OCI-LY1 (cell line): Measurements from ENCODE around the gene EDN2.

Source experiments
- H2AFZ ChIP-seq: fragments of 200-600 bp; sonication (generic), shearing (Covaris generic); 2 replicates; pipeline ENCODE4 v1.6.0; 2014; ENCODE audit warnings: antibody characterized with exemption, mild to moderate bottlenecking, low read length
- H3F3A ChIP-seq: fragments of 200-600 bp; sonication (generic), shearing (Covaris generic); 2 replicates; pipeline ENCODE4 v1.6.0; 2014; ENCODE audit warnings: mild to moderate bottlenecking, antibody characterized with exemption, low read length, moderate library complexity; ENCODE audit not compliant: insufficient read depth
- H3K27ac ChIP-seq: fragments of 200-600 bp; sonication (generic); 2 replicates; pipeline ENCODE4 v1.5.1; 2014; ENCODE audit warnings: low read length, mixed run types, mild to moderate bottlenecking, low read depth; ENCODE audit not compliant: poor library complexity, severe bottlenecking
- H3K27me3 ChIP-seq: fragments of 200-600 bp; sonication (generic); 2 replicates; pipeline ENCODE4 v1.6.0; 2014; ENCODE audit warnings: antibody characterized with exemption, mild to moderate bottlenecking, low read length, moderate library complexity; ENCODE audit not compliant: insufficient read depth
- H3K36me3 ChIP-seq: fragments of 200-600 bp; sonication (generic); 2 replicates; pipeline ENCODE4 v1.6.1; 2014; ENCODE audit warnings: mild to moderate bottlenecking, antibody characterized with exemption, low read length, moderate library complexity, mixed read lengths; ENCODE audit not compliant: insufficient read depth
- H3K4me1 ChIP-seq: fragments of 200-600 bp; sonication (generic); 2 replicates; pipeline ENCODE4 v1.5.1; 2014; ENCODE audit warnings: mild to moderate bottlenecking, low read length, moderate library complexity; ENCODE audit not compliant: insufficient read depth, severe bottlenecking
- H3K4me2 ChIP-seq: fragments of 200-600 bp; sonication (generic), shearing (Covaris generic); 2 replicates; pipeline ENCODE4 v1.6.1; 2014; ENCODE audit warnings: low read length
- H3K4me3 ChIP-seq: fragments of 200-600 bp; sonication (generic); 2 replicates; pipeline ENCODE4 v1.5.1; 2014; ENCODE audit warnings: low read length, low read depth, mild to moderate bottlenecking, mixed read lengths; ENCODE audit not compliant: poor library complexity, severe bottlenecking
- H3K79me2 ChIP-seq: fragments of 200-600 bp; shearing (Covaris generic); 2 replicates; pipeline ENCODE4 v1.6.1; 2016; ENCODE audit warnings: mixed run types, low read length, mixed read lengths; ENCODE audit not compliant: insufficient read depth
- H3K9ac ChIP-seq: fragments of 200-600 bp; sonication (generic), shearing (Covaris generic); 2 replicates; pipeline ENCODE4 v1.6.1; 2014; ENCODE audit warnings: mild to moderate bottlenecking, low read length, mixed read lengths
- H3K9me2 ChIP-seq: fragments of 200-600 bp; sonication (generic), shearing (Covaris generic); 2 replicates; pipeline ENCODE4 v1.6.1; 2014; ENCODE audit warnings: low read depth, mild to moderate bottlenecking, low read length, mixed read lengths
- H3K9me3 ChIP-seq: fragments of 200-600 bp; shearing (Covaris generic); 2 replicates; pipeline ENCODE4 v1.6.1; 2014; ENCODE audit warnings: low read length, mixed read lengths
- H4K20me1 ChIP-seq: fragments of 200-600 bp; sonication (generic), shearing (Covaris generic); 2 replicates; pipeline ENCODE4 v1.6.0; 2016; ENCODE audit warnings: mild to moderate bottlenecking, low read length; ENCODE audit not compliant: insufficient read depth
- CTCF ChIP-seq: fragments of 200-600 bp; sonication (generic), shearing (Covaris generic); IDR thresholded peaks from 2 replicates; pipeline ENCODE4 v1.5.1; 2017; ENCODE audit warnings: mild to moderate bottlenecking, antibody characterized with exemption, low read length, moderate library complexity, mixed read lengths
- EZH2 ChIP-seq: fragments of 200-600 bp; sonication (generic), shearing (Covaris generic); IDR thresholded peaks from 2 replicates; pipeline ENCODE4 v1.8.0; 2017; ENCODE audit warnings: borderline replicate concordance, mixed run types, mild to moderate bottlenecking, antibody characterized with exemption, low read length, moderate library complexity, mixed read lengths

Gene EDN2

GRCh38 chr1:41465741-41466140 lies 18.7 kb downstream of the EDN2 start:
- Histone ChIP-seq H3K79me2 (no peaks in the 10 kb centered on the region), H3K9ac (no peak overlapping the region), H3K27me3 (0 out of 2 replicates have a peak, but pooled peaks cover 5% of the 10 kb centered on the region), H3K36me3 (no peaks in the 10 kb centered on the region), H3K27ac (no peak overlapping the region), H3F3A (no peaks in the 10 kb centered on the region), H3K9me2 (no peaks in the 10 kb centered on the region), H3K4me2 (no peak overlapping the region), H3K4me1 (no peaks in the 10 kb centered on the region), H2AFZ (no peak overlapping the region), H3K9me3 (no peaks in the 10 kb centered on the region), H3K4me3 (no peak overlapping the region), H4K20me1 (no peaks in the 10 kb centered on the region)
- TF ChIP-seq EZH2: no peak
- TF ChIP-seq CTCF: no peak

- no peaks in the 10 kb centered on the region for H3K9me3 ChIP-seq
- H3K4me1 ChIP-seq: no peaks in the 10 kb centered on the region
- H3K4me2 ChIP-seq: no peak overlapping the region
- no peak overlapping the region for H3K9ac ChIP-seq
- no peak overlapping the region for H3K4me3 ChIP-seq
- no peaks in the 10 kb centered on the region for H3K36me3 ChIP-seq
- H3K27me3 ChIP-seq: 0 out of 2 replicates have a peak, but pooled peaks cover 5% of the 10 kb centered on the region
- TF ChIP-seq CTCF: no peak
- no peak for TF ChIP-seq EZH2
- H3K9me2 ChIP-seq: no peaks in the 10 kb centered on the region
- H3K79me2 ChIP-seq: no peaks in the 10 kb centered on the region
- no peaks in the 10 kb centered on the region for H4K20me1 ChIP-seq
- no peak overlapping the region for H3K27ac ChIP-seq
- no peaks in the 10 kb centered on the region for H3F3A ChIP-seq
- H2AFZ ChIP-seq: no peak overlapping the region
Observed at GRCh38 chr1:41464885-41465284, 19.6 kb downstream of the EDN2 start.

DNA sequence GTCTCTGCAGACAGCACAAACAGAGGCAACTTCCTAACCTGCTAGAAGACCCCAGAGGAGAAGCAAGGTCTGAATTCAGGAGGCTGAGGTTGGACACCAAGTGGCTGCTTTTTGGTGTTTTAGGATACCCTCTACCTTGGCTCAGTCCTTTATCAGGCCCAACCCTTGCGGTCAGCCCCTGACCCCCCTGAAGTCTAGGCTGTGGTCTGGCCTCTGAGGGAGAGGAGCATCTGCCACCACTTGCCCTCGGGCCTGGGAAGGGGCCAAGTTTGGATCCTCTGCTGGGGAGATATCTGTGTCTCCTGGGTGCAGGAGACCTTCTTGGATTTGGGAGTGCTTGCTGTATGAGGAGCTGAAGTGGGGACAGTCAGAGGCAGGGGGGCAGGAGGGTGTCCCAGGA lies 21.0 kb downstream of the EDN2 start:
- no peak overlapping the region for H2AFZ ChIP-seq
- H3K4me2 ChIP-seq: no peak overlapping the region
- H3K9me3 ChIP-seq: no peaks in the 10 kb centered on the region
- H3K4me1 ChIP-seq: no peaks in the 10 kb centered on the region
- no peaks in the 10 kb centered on the region for H4K20me1 ChIP-seq
- H3K36me3 ChIP-seq: no peaks in the 10 kb centered on the region
- no peak for TF ChIP-seq EZH2
- no peak for TF ChIP-seq CTCF
- H3K79me2 ChIP-seq: no peaks in the 10 kb centered on the region
- H3K4me3 ChIP-seq: no peak overlapping the region
- H3K9ac ChIP-seq: no peak overlapping the region
- no peaks in the 10 kb centered on the region for H3K9me2 ChIP-seq
- H3K27me3 ChIP-seq: 0 out of 2 replicates have a peak, but pooled peaks cover 5% of the 10 kb centered on the region
- H3F3A ChIP-seq: no peaks in the 10 kb centered on the region
- no peak overlapping the region for H3K27ac ChIP-seq
